GM23248 (cell line): ENCODE results near the gene PEX14.

Experiments
- EZH2 ChIP-seq: fragments of 200-600 bp; sonication (generic); IDR thresholded peaks from 2 replicates; pipeline ENCODE4 v1.6.1; 2018; ENCODE audit warnings: antibody characterized with exemption, mild to moderate bottlenecking; ENCODE audit not compliant: insufficient read depth, poor library complexity, severe bottlenecking
- EZH2phosphoT487 ChIP-seq: fragments of 200-600 bp; sonication (generic); IDR thresholded peaks from 2 replicates; pipeline ENCODE4 v1.6.1; 2018; ENCODE audit warnings: antibody characterized with exemption, moderate library complexity, mild to moderate bottlenecking, low read depth; ENCODE audit not compliant: insufficient read depth

- no peak for TF ChIP-seq EZH2phosphoT487
- TF ChIP-seq EZH2: no peak
Measured at GRCh38 chr1:10456661-10457060, 18.1 kb upstream of the PEX14 start.
